Subcutaneous abdominal adipose tissue (tissue), 5 donors: Measurements from ENCODE around the gene PIEZO2.
"Not testable (repeated sequence)": the region's sequence is repeated elsewhere in the genome, so short reads cannot be mapped to it uniquely, and the experiment has no call there.

Source experiments
- H3K27ac ChIP-seq: one replicate; pipeline ENCODE4 v1.7.0; 2013; ENCODE audit warnings: low read depth, mild to moderate bottlenecking, inconsistent platforms, low read length, moderate library complexity
- H3K27me3 ChIP-seq, 5 donors: one replicate each; pipeline ENCODE4 v1.7.0; 2013; ENCODE audit warnings: low read length in 5 of 5, inconsistent platforms in 1 of 5; ENCODE audit not compliant: control insufficient read depth in 5 of 5, insufficient read depth in 4 of 5
- H3K36me3 ChIP-seq, 5 donors: one replicate each; pipeline ENCODE4 v1.7.0; 2013; ENCODE audit warnings: low read length in 5 of 5; ENCODE audit not compliant: control insufficient read depth in 5 of 5, insufficient read depth in 5 of 5
- H3K4me1 ChIP-seq, 5 donors: one replicate each; pipeline ENCODE4 v1.7.0; 2013; ENCODE audit warnings: low read length in 5 of 5, mild to moderate bottlenecking in 3 of 5, moderate library complexity in 1 of 5; ENCODE audit not compliant: control insufficient read depth in 5 of 5, insufficient read depth in 5 of 5
- H3K4me3 ChIP-seq, 5 donors: one replicate each; pipeline ENCODE4 v1.7.0; 2013; ENCODE audit warnings: low read length in 5 of 5, low read depth in 1 of 5
- H3K9ac ChIP-seq, 5 donors: one replicate each; pipeline ENCODE4 v1.7.0; 2013; ENCODE audit warnings: low read length in 5 of 5, mild to moderate bottlenecking in 4 of 5, moderate library complexity in 3 of 5
- H3K9me3 ChIP-seq, 5 donors: one replicate each; pipeline ENCODE4 v1.7.0; 2013; ENCODE audit warnings: low read length in 5 of 5; ENCODE audit not compliant: control insufficient read depth in 5 of 5
- donor health status: healthy.
- donor health status: healthy.
- donor health status: healthy.
- donor health status: healthy.
- donor health status: healthy.

Gene PIEZO2

GRCh38 chr18:10629076-10629475, 520.3 kb downstream of the PIEZO2 start:
- not testable (repeated sequence) for H3K9ac ChIP-seq, H3K27ac ChIP-seq, H3K4me1 ChIP-seq, H3K4me3 ChIP-seq, H3K9me3 ChIP-seq, H3K36me3 ChIP-seq, H3K27me3 ChIP-seq

DNA sequence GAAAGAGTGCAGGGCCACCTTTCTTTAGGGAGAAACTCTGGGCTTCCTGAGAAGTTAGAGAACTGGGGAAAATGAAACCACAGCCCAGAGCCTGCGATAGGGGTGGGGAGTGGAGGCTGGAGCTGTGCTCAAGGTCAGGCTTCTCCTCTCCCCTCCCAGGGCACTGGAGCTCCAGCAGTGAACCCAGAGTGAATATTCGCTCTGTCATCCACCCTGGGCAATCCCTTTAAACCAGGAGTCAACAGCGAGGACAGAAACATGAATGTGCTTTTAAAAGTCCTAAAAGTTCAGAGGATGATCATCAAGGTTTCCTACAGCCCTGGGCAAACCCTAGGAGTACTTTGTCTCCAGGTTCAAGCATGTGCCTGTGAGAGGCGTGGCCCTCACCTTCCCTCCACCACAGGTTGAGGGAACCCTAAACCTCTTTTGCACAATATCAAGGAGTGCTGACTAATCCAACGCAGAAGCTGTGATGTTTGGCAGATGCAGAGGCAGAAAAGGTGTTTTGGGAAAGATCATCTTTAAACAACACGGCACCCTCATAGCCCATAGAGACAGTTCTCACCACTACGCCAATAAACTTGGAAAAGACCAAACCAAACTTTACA, 522.7 kb downstream of the PIEZO2 start:
- not testable (repeated sequence) for H3K9me3 ChIP-seq, H3K4me1 ChIP-seq, H3K27me3 ChIP-seq, H3K9ac ChIP-seq, H3K36me3 ChIP-seq, H3K4me3 ChIP-seq, H3K27ac ChIP-seq

DNA sequence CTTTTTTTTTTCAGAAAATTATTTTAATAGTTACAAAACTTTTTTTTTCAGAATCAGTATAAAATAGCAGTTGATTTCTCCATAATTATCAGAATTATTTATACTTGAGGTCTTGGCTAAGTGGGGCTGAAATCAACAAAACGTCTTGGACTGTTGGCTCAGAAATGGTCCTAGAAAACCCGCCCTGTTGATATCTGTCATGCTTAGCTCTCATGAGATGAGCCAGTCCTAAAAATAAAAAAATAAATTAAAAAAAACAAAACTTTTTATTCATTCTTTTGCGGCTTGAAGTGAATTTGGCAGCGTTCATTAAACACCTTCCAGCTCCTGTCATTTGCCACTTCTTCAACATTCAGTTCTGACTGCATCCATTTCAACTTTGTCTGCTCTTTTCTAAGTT, 525.8 kb downstream of the PIEZO2 start:
- not testable (repeated sequence) for H3K4me3 ChIP-seq

GRCh38 chr18:10622982-10623381, 526.4 kb downstream of the PIEZO2 start:
- not testable (repeated sequence) for H3K4me3 ChIP-seq, H3K27me3 ChIP-seq, H3K9ac ChIP-seq, H3K36me3 ChIP-seq, H3K9me3 ChIP-seq, H3K27ac ChIP-seq, H3K4me1 ChIP-seq

More for the DNA sequence above, 525.8 kb downstream of the PIEZO2 start:
- H3K4me1 ChIP-seq, H3K27me3 ChIP-seq, H3K9ac ChIP-seq, H3K9me3 ChIP-seq, H3K36me3 ChIP-seq, H3K27ac ChIP-seq: not testable (repeated sequence)

DNA sequence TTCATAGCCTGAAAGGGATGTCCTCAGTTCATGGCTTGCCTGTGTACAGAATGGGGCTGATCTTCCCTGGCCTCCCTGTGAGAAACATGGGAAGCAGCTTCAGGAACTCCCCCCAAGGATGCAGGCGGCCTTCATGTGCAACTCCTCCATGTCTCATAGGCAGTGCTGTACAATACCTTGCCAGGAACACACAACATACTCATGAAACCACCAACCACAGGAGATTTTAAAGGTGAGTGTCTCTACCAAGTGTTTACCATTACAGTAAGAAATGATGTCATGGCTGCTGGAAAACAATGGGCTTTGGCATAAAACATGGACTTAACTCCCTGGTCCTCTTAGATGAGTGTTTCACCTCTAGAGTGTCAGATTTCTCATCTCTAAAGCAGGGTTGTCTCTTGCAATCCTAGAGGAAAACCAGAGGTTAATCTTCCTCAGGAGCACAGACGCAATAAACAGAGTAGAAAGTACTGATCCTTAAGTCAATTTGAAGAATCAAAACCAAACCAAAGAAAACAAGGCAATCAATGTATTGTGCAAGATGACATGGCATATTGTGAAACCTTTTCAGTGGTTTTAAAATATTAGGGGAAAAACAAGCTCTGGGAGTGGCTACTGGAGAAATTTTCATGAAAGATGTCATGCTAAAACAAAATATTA, 528.6 kb downstream of the PIEZO2 start:
- H3K36me3 ChIP-seq, H3K27ac ChIP-seq: not testable (repeated sequence)

More for the DNA sequence above, 528.6 kb downstream of the PIEZO2 start:
- not testable (repeated sequence) for H3K27me3 ChIP-seq, H3K4me3 ChIP-seq, H3K9ac ChIP-seq, H3K9me3 ChIP-seq, H3K4me1 ChIP-seq
